GM03348 (cell line): ENCODE results near the gene HSPA1L.
"Not testable (repeated sequence)": the region's sequence is repeated elsewhere in the genome, so short reads cannot be mapped to it uniquely, and the experiment has no call there.

Experiments used
- DNase-seq: peaks from one replicate; pipeline ENCODE4 v3.0.0; 2012; ENCODE audit warnings: low spot score

HSPA1L gene

GRCh38 chr6:31813465-31813849, 1.6 kb downstream of the HSPA1L start:
- no peak for DNase-seq

GRCh38 chr6:31811645-31812044, 3.4 kb downstream of the HSPA1L start:
- no peak for DNase-seq

GRCh38 chr6:31808599-31808998, 6.5 kb downstream of the HSPA1L start:
- DNase-seq: not testable (repeated sequence)

GRCh38 chr6:31806470-31807272, 8.4 kb downstream of the HSPA1L start, which contains the start of gene LSM2:
LSM2 (minus strand) TSS chr6:31806966; CDS start chr6:31806757, 209 bp downstream.
- peak; percentile 99 for DNase-seq

GRCh38 chr6:31805939-31806469, 9.1 kb downstream of the HSPA1L start:
- DNase-seq: no peak

- not testable (repeated sequence) for DNase-seq
These were observed 13.8 kb downstream of the HSPA1L start for GRCh38 chr6:31801031-31801927.

- DNase-seq: no peak
These were observed 15.3 kb downstream of the HSPA1L start for GRCh38 chr6:31799781-31800180.

- no peak for DNase-seq
These were observed 17.5 kb downstream of the HSPA1L start for GRCh38 chr6:31797588-31797987.

GRCh38 chr6:31796993-31797385, 18.1 kb downstream of the HSPA1L start:
- no peak for DNase-seq

GRCh38 chr6:31795616-31796298, 19.3 kb downstream of the HSPA1L start, which contains the start of gene VARS1:
VARS1 (minus strand) TSS chr6:31795752; CDS start chr6:31795217, 535 bp downstream.
- DNase-seq: peak; percentile 98

- no peak for DNase-seq
These were observed 20.0 kb downstream of the HSPA1L start for GRCh38 chr6:31794866-31795615.

GRCh38 chr6:31794294-31794865, 20.7 kb downstream of the HSPA1L start:
- DNase-seq: peak; percentile 34

GRCh38 chr6:31793927-31794245, 21.2 kb downstream of the HSPA1L start:
- DNase-seq: not testable (repeated sequence)

GRCh38 chr6:31792761-31793171, 22.3 kb downstream of the HSPA1L start:
- DNase-seq: peak; percentile 14

GRCh38 chr6:31792090-31792374, 23.1 kb downstream of the HSPA1L start:
- no peak for DNase-seq

GRCh38 chr6:31791324-31792089, 23.6 kb downstream of the HSPA1L start:
- DNase-seq: peak; percentile 82

GRCh38 chr6:31785475-31785874, 29.6 kb downstream of the HSPA1L start:
- DNase-seq: no peak

GRCh38 chr6:31784098-31784925, 30.8 kb downstream of the HSPA1L start:
- DNase-seq: no peak

GRCh38 chr6:31782126-31782855, 32.8 kb downstream of the HSPA1L start:
- no peak for DNase-seq
